Aorta (tissue), 5 donors: ENCODE results near the gene AMBRA1. TPM values are rescaled to one million over a fixed set of nuclear protein-coding genes. Genes with fewer than 3 reads are reported as not detected.

Experiments
- ATAC-seq: fragments of 200-7000 bp; cut with Tn5 transposase; one replicate; pipeline ENCODE4 v1.9.1; 2022; ENCODE audit warnings: moderate library complexity; ENCODE audit not compliant: low FRiP score
- DNase-seq, 2 donors: peaks; one replicate each; pipeline ENCODE4 v3.0.0-alpha.2; 2020
- H3K27ac ChIP-seq, 2 donors: one replicate each; pipeline ENCODE4 v1.5.1; 2013; ENCODE audit warnings: low read length in 2 of 2, mild to moderate bottlenecking in 2 of 2, moderate library complexity in 2 of 2, control low read depth in 1 of 2, inconsistent platforms in 1 of 2, low read depth in 1 of 2
- H3K27me3 ChIP-seq, 2 donors: one replicate each; pipeline ENCODE4 v1.6.1; 2013; ENCODE audit warnings: control low read depth in 1 of 2, low read length in 1 of 2, mild to moderate bottlenecking in 1 of 2, moderate library complexity in 1 of 2; ENCODE audit not compliant: insufficient read depth in 2 of 2, control insufficient read depth in 1 of 2
- H3K36me3 ChIP-seq, 2 donors: one replicate each; pipeline ENCODE4 v1.6.1; 2013; ENCODE audit warnings: control low read depth in 1 of 2, low read length in 1 of 2, mild to moderate bottlenecking in 1 of 2; ENCODE audit not compliant: insufficient read depth in 2 of 2, control insufficient read depth in 1 of 2
- H3K4me1 ChIP-seq, 2 donors: one replicate each; pipeline ENCODE4 v1.6.1; 2013; ENCODE audit warnings: low read length in 2 of 2, control low read depth in 1 of 2, mild to moderate bottlenecking in 1 of 2, moderate library complexity in 1 of 2; ENCODE audit not compliant: insufficient read depth in 2 of 2, control insufficient read depth in 1 of 2
- H3K4me3 ChIP-seq, 2 donors: one replicate each; pipeline ENCODE4 v1.5.1; 2013; ENCODE audit warnings: low read length in 2 of 2, control low read depth in 1 of 2, mild to moderate bottlenecking in 1 of 2
- H3K9me3 ChIP-seq: one replicate; pipeline ENCODE4 v1.6.1; 2013; ENCODE audit warnings: mild to moderate bottlenecking, low read length; ENCODE audit not compliant: control insufficient read depth
- WGBS, 2 donors: extraction: QIAGEN DNeasy Blood & Tissue Kit; methylation state at CpG; one replicate each; pipeline ENCODE4 v1.1.7; 2013; 5-methylcytosine and 5-hydroxymethylcytosine counted together
- intact Hi-C, 2 donors: fragments of 100-400 bp; cut with DNase I; formaldehyde crosslinking; loops; one replicate each; pipeline versions ENCODE4 v1.14.2 to v1.15.0; 2022
- polyA plus RNA-seq, 2 donors: library from polyadenylated mRNA; stranded (reverse); fragments of 200-250 nt; gene quantifications; one replicate each; pipeline ENCODE4 v1.2.3, GENCODE V29; 2013
- total RNA-seq, 2 donors: library from RNA; stranded (reverse); fragmentation: NEBNext Ultra II Directional; extraction: Animal tissue kit (Norgen Biotek cat#: 25700); gene quantifications; one replicate each; pipeline ENCODE4 v1.2.1, GENCODE V29; 2021
- donor health status: healthy with polysubstance abuse.
- donor health status: Bipolar disorder and iron deficiency.
- donor health status: DM: no; HTN: no; CAD: no.
- donor health status: DM: no; HTN: no; CAD: no.
- donor health status: DM: yes; HTN: yes; CAD: no.

Gene AMBRA1
- total and polyA plus RNA-seq, 4 donors: 2.6 to 35.0 (median 16.8) TPM

GRCh38 chr11:46364791-46365190 is 229.0 kb downstream of the AMBRA1 start:
- H3K4me3 ChIP-seq: no peak overlapping the region
- no peaks in the 10 kb centered on the region for H3K4me1 ChIP-seq
- no peaks in the 10 kb centered on the region for H3K9me3 ChIP-seq
- H3K27me3 ChIP-seq: no peaks in the 10 kb centered on the region
- no peak for ATAC-seq
- H3K36me3 ChIP-seq: no peaks in the 10 kb centered on the region
- no peak overlapping the region for H3K27ac ChIP-seq
- intact Hi-C loops: no loop called here
- WGBS, 2 donors: 90% methylated on average over 3 of the region's 3 CpGs
- DNase-seq: no peak

- no peaks in the 10 kb centered on the region for H3K9me3 ChIP-seq
- H3K4me3 ChIP-seq: no peak overlapping the region
- no peak overlapping the region for H3K27ac ChIP-seq
- H3K27me3 ChIP-seq: no peaks in the 10 kb centered on the region
- H3K4me1 ChIP-seq: no peaks in the 10 kb centered on the region
- DNase-seq: no peak
- intact Hi-C loops: no loop called here
- WGBS, 2 donors: 90 to 94% methylated on average over 9 of the region's 9 CpGs
- no peaks in the 10 kb centered on the region for H3K36me3 ChIP-seq
- ATAC-seq: no peak
Observed at GRCh38 chr11:46364056-46364455, 229.8 kb downstream of the AMBRA1 start.

- no peak overlapping the region for H3K4me3 ChIP-seq
- peak; percentile 10 for ATAC-seq
Observed at GRCh38 chr11:46363455-46364005, 230.3 kb downstream of the AMBRA1 start.

DNA sequence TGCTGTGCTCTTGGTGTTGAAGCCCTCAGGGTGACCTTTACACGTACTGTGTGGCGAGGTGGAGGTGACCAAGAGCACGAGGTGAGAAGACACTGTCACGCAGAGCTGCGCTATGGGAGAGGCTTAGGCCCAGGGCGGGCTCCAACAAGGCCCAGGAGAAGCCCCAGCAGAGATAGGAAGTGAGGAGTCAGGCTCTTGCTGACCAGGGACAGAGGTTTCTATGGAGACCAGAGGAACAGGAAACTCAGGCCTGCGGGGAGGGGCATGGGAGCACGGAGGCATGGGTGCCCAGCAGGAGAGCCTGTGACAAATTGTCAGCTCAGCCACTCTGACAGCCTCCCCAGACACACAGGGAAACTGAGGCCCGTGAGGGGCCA is 230.8 kb downstream of the AMBRA1 start:
- Histone ChIP-seq H3K9me3 (no peaks in the 10 kb centered on the region), H3K27me3 (no peaks in the 10 kb centered on the region), H3K4me1 (no peaks in the 10 kb centered on the region), H3K27ac (no peak overlapping the region), H3K36me3 (no peaks in the 10 kb centered on the region), H3K4me3 (no peak overlapping the region)
- intact Hi-C loops: no loop called here
- WGBS, 2 donors: 72 to 73% methylated on average over 8 to 9 of the region's 9 CpGs
- DNase-seq (peak; percentile 78 to 88), ATAC-seq (peak; percentile 41)

More at GRCh38 chr11:46363455-46364005, 230.3 kb downstream of the AMBRA1 start:
- Histone ChIP-seq H3K36me3 (no peaks in the 10 kb centered on the region), H3K9me3 (no peaks in the 10 kb centered on the region), H3K27me3 (no peaks in the 10 kb centered on the region), H3K4me1 (no peaks in the 10 kb centered on the region), H3K27ac (no peak overlapping the region)
- DNase-seq: peak in 1 of 2 donors; percentile 75
- WGBS, 2 donors: 81 to 82% methylated on average over 18 to 21 of the region's 21 CpGs
- intact Hi-C loops: no loop called here

- Histone ChIP-seq H3K4me3 (no peak overlapping the region), H3K27me3 (no peaks in the 10 kb centered on the region), H3K27ac (no peak overlapping the region), H3K4me1 (no peaks in the 10 kb centered on the region), H3K36me3 (no peaks in the 10 kb centered on the region), H3K9me3 (no peaks in the 10 kb centered on the region)
- ATAC-seq (no peak), DNase-seq (no peak)
- WGBS, 2 donors: 83 to 84% methylated on average over 20 of the region's 20 CpGs
- intact Hi-C loops: no loop called here
Observed at GRCh38 chr11:46362156-46363030, 231.4 kb downstream of the AMBRA1 start.

GRCh38 chr11:46361283-46362155 is 232.3 kb downstream of the AMBRA1 start:
- no peak overlapping the region for H3K4me3 ChIP-seq
- H3K9me3 ChIP-seq: no peaks in the 10 kb centered on the region
- intact Hi-C loops: no loop called here
- peak; percentile 84 to 87 for DNase-seq
- peak overlapping the region in 1 of 2 donors; percentile 45 for H3K27ac ChIP-seq
- peak; percentile 81 for ATAC-seq
- no peaks in the 10 kb centered on the region for H3K27me3 ChIP-seq
- no peaks in the 10 kb centered on the region for H3K4me1 ChIP-seq
- 6 to 7% methylated on average over 25 to 26 of the region's 26 CpGs for WGBS, 2 donors
- no peaks in the 10 kb centered on the region for H3K36me3 ChIP-seq

- Histone ChIP-seq H3K27ac (peak overlapping the region in 1 of 2 donors; percentile 45), H3K36me3 (no peaks in the 10 kb centered on the region), H3K27me3 (no peaks in the 10 kb centered on the region), H3K4me3 (no peak overlapping the region), H3K4me1 (no peaks in the 10 kb centered on the region), H3K9me3 (no peaks in the 10 kb centered on the region)
- DNase-seq: no peak
- ATAC-seq: no peak
- intact Hi-C loops: no loop called here
- WGBS, 2 donors: 42 to 44% methylated on average over 7 of the region's 7 CpGs
Observed at GRCh38 chr11:46360878-46361277, 232.9 kb downstream of the AMBRA1 start.

DNA sequence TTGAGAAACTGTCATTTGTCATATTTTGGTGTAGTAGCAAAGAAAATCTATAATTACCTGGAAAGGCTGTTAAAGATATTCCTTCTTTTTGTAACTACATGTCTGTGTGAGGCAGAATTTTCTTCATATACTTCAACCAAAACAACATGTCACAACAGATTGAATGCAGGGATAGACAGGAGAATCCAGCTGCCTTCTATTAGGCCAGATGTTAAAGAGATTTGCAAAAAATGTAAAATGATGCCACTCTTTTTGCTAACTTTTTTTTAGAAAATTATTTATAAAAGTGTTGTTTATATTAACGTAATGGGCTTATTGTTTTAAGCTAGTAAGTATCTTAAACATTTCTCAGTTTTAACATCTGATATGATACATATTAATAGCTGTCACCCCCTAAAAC is 233.9 kb downstream of the AMBRA1 start:
- Histone ChIP-seq H3K27me3 (no peaks in the 10 kb centered on the region), H3K9me3 (no peaks in the 10 kb centered on the region), H3K27ac (no peak overlapping the region), H3K4me1 (no peaks in the 10 kb centered on the region), H3K36me3 (no peaks in the 10 kb centered on the region), H3K4me3 (no peak overlapping the region)
- intact Hi-C loops: no loop called here
- WGBS, 2 donors: 55 to 60% methylated on average over 1 of the region's 1 CpG
- ATAC-seq: no peak
- no peak for DNase-seq
